ENCODE measurements around the gene PTOV1. TPM values are rescaled to one million over a fixed set of nuclear protein-coding genes. Genes with fewer than 3 reads are reported as not detected.

The PTOV1 gene
- polyA plus RNA-seq, 6 donors from 2014 or later: 46.1 to 98.3 (median 60.3) TPM

DNA sequence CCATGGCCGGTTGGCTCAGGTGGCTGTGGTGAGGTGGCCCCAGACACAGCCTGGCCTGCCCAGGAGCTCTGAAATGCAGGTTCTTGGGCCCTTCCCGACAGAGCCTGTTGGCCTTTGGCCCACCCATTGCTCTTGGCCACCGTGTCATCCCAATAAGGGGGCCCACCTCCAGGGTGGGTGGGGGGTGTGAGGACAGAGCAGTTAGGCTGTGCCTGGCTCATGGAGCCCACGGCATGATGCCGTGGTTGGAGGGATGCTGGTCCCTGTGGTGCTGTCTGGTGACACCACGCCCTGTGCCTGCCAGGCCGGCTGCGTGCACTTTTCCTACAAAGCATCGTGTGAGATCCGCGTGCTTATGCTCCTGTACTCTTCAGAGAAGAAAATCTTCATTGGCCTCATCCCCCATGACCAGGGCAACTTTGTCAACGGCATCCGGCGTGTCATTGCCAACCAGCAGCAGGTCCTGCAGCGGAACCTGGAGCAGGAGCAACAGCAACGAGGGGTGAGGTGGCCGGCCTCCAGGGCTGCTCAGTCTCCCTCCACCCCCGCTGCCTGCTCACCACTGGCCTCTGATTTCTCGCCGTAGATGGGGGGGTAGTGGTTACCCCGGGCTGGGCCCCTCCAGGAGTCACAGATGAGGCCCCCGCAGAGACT, 8.8 kb downstream of the PTOV1 start:
- Mint-ChIP-seq H3K9me3 (peaks cover 0 to 2% (median 0%) of the 10 kb centered on the region in 7 donors), H3K4me1 (peaks cover 7 to 16% (median 13%) of the 10 kb centered on the region in 3 donors), H3K36me3 (peaks cover 0 to 9% of the 10 kb centered on the region in 2 donors), H3K27ac (no peak overlapping the region), H3K27me3 (no peaks in the 10 kb centered on the region), H3K4me3 (no peak overlapping the region)
- no peak for DNase-seq
- no peak for ATAC-seq (ENCODE audit: low read depth in 2 of 2)

DNA sequence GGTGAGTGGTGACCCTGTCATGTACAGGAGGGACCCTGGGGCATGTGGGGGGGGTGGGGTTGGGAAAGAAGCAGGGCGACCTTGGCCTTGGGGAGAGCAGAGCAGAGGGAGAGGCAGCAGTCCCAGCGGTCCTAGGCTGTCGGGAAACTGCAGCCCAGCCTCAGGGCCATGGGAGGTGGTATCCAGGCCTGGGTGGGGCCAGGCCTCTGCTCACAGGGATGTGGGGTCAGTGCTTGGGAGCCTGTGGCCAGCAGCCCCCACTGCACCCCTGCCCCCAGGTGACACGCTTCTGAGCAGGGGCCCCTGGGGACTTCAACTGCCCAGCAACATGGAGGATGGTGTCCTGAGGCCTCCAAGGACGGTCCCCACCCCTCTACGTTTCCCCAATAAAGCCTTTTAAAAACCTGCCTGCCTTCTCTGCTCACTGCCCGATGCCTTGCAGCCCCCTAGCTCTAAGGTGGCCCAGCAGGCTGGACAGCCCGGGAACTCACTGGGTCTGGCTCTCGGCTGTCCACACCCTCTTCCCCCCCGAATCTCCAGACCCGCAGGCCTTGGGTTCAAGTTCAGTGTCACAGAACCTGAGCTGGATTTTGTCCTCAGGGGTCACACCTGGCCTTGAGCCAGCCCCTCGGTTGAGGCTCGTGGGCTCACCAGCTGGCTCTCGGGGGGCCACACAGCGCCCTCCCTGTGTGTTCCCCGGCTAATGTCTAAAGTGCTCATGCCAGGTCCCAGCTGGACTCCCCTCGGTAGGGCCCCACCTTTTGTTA, 9.6 kb downstream of the PTOV1 start:
- peak in 1 of 2 donors; percentile 16 for ATAC-seq (ENCODE audit: low read depth in 2 of 2)
- H3K27me3 Mint-ChIP-seq: no peaks in the 10 kb centered on the region
- no peak overlapping the region for H3K27ac Mint-ChIP-seq
- H3K4me3 Mint-ChIP-seq: no peak overlapping the region
- H3K9me3 Mint-ChIP-seq: peaks cover 0 to 2% (median 0%) of the 10 kb centered on the region in 7 donors
- no peak for DNase-seq
- peaks cover 0 to 9% of the 10 kb centered on the region in 2 donors for H3K36me3 Mint-ChIP-seq
- H3K4me1 Mint-ChIP-seq: peaks cover 12 to 19% (median 14%) of the 10 kb centered on the region in 3 donors

GRCh38 chr19:49861107-49861506, 10.1 kb downstream of the PTOV1 start:
- H3K36me3 Mint-ChIP-seq: peaks cover 0 to 9% of the 10 kb centered on the region in 2 donors
- DNase-seq (no peak), ATAC-seq (ENCODE audit: low read depth in 2 of 2) (no peak)
- peaks cover 17 to 25% (median 18%) of the 10 kb centered on the region in 3 donors for H3K4me1 Mint-ChIP-seq
- no peak overlapping the region for H3K27ac Mint-ChIP-seq
- H3K9me3 Mint-ChIP-seq: peaks cover 0 to 2% (median 0%) of the 10 kb centered on the region in 7 donors
- H3K27me3 Mint-ChIP-seq: no peaks in the 10 kb centered on the region
- no peak overlapping the region for H3K4me3 Mint-ChIP-seq

DNA sequence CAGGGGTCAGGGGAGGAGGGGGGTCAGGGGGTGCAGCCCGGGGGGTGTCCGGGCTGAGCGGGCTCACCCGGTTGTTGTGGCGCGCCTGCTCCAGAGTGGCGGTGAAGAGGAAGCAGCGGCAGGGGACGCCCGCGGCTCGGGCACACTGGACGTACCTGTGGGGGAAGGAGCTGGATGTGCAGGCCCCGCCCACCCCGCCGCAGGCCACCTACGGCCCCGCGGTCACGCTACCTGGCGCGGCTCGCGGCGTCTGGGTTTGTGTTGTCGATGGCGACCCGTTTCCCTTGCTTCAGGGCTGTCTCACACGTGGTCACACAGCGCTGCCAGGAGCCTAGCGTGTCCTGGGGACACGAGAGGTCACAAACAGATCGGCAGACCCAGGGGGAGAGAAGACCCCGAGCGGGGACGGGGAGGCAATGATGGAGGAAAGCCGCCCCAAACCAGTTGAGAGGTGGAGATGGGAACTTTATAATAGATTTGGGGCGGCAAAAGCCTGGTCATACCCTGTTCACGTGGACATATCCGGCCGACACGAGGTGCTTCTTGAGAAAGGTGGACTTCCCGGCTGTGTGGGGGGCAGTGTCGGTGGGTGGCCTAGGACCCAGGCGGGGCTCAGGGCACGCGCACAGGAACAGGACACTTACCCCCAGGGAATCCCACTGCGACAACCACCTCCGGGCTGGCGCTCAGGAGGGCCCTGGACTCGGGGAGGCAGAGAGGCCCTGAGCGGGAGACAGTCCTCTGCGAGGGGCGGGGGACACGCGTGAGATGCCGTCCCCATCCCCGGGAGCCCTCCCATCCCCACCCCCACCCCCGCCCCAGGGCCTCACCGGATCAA, 10.8 kb downstream of the PTOV1 start:
- H3K27me3 Mint-ChIP-seq: no peaks in the 10 kb centered on the region
- peaks cover 23 to 31% (median 25%) of the 10 kb centered on the region in 3 donors for H3K4me1 Mint-ChIP-seq
- H3K9me3 Mint-ChIP-seq: peaks cover 0 to 2% (median 0%) of the 10 kb centered on the region in 7 donors
- peaks cover 0 to 9% of the 10 kb centered on the region in 2 donors for H3K36me3 Mint-ChIP-seq
- DNase-seq (no peak), ATAC-seq (ENCODE audit: low read depth in 2 of 2) (no peak)
- H3K4me3 Mint-ChIP-seq: peak overlapping the region in 1 of 8 donors; percentile 21
- H3K27ac Mint-ChIP-seq: no peak overlapping the region

DNA sequence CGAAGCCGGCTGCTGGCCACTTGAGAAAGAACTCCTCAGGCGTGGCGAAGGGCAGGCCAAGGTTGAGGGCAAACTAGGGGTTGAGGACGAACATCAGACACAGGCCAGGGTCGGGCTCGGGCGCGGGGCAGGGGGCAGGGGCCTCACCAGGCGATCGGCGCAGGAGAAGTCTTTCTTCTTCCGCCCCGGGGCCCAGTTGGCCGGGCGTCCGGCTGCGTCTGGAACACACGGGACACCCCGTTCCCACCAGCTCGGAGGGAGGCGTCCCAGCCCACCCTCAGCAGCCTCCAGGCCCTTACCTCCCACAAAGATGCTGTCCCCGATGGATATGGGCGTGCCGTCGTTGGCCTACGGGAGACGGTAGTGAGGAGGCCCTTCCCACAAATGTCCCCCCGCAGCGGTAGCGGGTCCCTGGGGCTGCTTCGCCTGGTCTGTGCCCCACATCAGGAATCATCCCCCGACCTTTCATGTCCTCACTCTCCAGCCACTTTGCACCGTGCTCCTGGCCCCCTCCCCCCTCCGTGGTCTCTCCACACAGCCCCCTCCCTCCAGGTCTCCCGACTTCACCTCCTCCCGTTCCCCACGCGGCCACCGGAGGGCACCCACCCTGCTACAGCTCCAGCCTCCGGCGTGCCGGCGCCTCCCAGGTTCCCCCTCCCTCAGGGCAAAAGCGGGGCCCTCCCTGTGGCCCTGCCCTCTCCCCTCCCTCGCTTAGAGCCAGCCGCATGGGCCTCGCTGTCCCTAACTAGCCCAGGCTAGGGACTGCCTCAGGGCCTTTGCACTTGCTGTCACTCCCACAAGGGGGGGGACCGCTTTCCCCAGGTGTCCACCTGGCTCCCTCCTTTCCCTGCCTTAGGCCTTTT, 11.7 kb downstream of the PTOV1 start:
- ATAC-seq (ENCODE audit: low read depth in 2 of 2): no peak
- Mint-ChIP-seq H3K9me3 (peaks cover 0 to 2% (median 0%) of the 10 kb centered on the region in 7 donors), H3K27me3 (no peaks in the 10 kb centered on the region), H3K36me3 (peaks cover 0 to 9% of the 10 kb centered on the region in 2 donors), H3K4me1 (peaks cover 30 to 36% (median 30%) of the 10 kb centered on the region in 3 donors), H3K27ac (peak overlapping the region in 2 of 6 donors; percentile 48 to 50), H3K4me3 (peak overlapping the region in 1 of 8 donors; percentile 47)
- DNase-seq: no peak

- Mint-ChIP-seq H3K4me1 (peaks cover 33 to 44% (median 37%) of the 10 kb centered on the region in 3 donors), H3K27me3 (no peaks in the 10 kb centered on the region), H3K9me3 (peaks cover 0 to 2% (median 0%) of the 10 kb centered on the region in 7 donors), H3K4me3 (peak overlapping the region in 3 of 8 donors; percentile 6 to 47 (median 28)), H3K36me3 (peaks cover 0 to 9% of the 10 kb centered on the region in 2 donors), H3K27ac (peak overlapping the region in 4 of 6 donors; percentile 48 to 86 (median 54))
- ATAC-seq (ENCODE audit: low read depth in 2 of 2) (no peak), DNase-seq (no peak)
Observed at GRCh38 chr19:49863254-49863934, 12.4 kb downstream of the PTOV1 start.

- Mint-ChIP-seq H3K36me3 (peaks cover 0 to 9% of the 10 kb centered on the region in 2 donors), H3K9me3 (peaks cover 0 to 2% (median 0%) of the 10 kb centered on the region in 7 donors)
Observed at GRCh38 chr19:49863935-49864320, 13.0 kb downstream of the PTOV1 start.

DNA sequence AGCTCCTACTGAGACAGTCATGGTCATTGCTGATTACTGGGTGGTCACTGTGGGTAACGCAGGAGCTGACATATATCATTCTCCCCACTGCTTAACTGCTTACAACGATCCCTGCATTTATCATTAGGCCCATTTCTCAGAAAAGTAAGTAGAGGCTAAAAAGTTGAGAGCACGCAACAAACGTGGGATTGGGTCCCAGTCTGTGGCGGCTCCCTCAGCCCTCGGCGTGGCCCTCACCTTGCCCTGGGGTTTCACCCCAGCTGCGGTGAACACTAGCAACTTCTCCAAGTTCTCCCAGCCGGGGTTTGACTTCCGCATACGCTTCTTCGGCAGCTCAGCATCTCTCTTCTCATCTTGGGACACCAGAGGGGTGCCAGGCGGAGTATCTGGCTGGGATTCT, 13.9 kb downstream of the PTOV1 start:
- ATAC-seq (ENCODE audit: low read depth in 2 of 2) (no peak), DNase-seq (no peak)
- Mint-ChIP-seq H3K27me3 (no peaks in the 10 kb centered on the region), H3K4me1 (peaks cover 33 to 49% (median 37%) of the 10 kb centered on the region in 3 donors), H3K36me3 (peaks cover 0 to 9% of the 10 kb centered on the region in 2 donors), H3K27ac (peak overlapping the region in 1 of 6 donors; percentile 85), H3K4me3 (peak overlapping the region in 1 of 8 donors; percentile 8), H3K9me3 (peaks cover 0 to 2% (median 0%) of the 10 kb centered on the region in 7 donors)

More at GRCh38 chr19:49863935-49864320, 13.0 kb downstream of the PTOV1 start:
- DNase-seq (no peak), ATAC-seq (ENCODE audit: low read depth in 2 of 2) (no peak)
- Mint-ChIP-seq H3K4me3 (peak overlapping the region in 3 of 8 donors; percentile 28 to 47 (median 40)), H3K4me1 (peaks cover 33 to 49% (median 37%) of the 10 kb centered on the region in 3 donors), H3K27ac (peak overlapping the region in 2 of 6 donors; percentile 18 to 39), H3K27me3 (no peaks in the 10 kb centered on the region)

GRCh38 chr19:49866933-49867782, 16.2 kb downstream of the PTOV1 start, which contains the start of gene PNKP:
Gene PNKP, minus strand, starts transcription at chr19:49867576. Its CDS starts 372 bp downstream, at chr19:49867204.
- DNase-seq (peak; percentile 90), ATAC-seq (ENCODE audit: low read depth in 2 of 2) (peak; percentile 53 to 56)
- Mint-ChIP-seq H3K27me3 (no peaks in the 10 kb centered on the region), H3K4me1 (peaks cover 36 to 66% (median 53%) of the 10 kb centered on the region in 3 donors), H3K36me3 (peaks cover 0 to 9% of the 10 kb centered on the region in 2 donors), H3K9me3 (peaks cover 0 to 2% (median 0%) of the 10 kb centered on the region in 7 donors), H3K4me3 (peak within 1 kb of the TSS in 1 of 8 donors; percentile 99), H3K27ac (peak within 1 kb of the TSS in 3 of 6 donors; percentile 100)

DNA sequence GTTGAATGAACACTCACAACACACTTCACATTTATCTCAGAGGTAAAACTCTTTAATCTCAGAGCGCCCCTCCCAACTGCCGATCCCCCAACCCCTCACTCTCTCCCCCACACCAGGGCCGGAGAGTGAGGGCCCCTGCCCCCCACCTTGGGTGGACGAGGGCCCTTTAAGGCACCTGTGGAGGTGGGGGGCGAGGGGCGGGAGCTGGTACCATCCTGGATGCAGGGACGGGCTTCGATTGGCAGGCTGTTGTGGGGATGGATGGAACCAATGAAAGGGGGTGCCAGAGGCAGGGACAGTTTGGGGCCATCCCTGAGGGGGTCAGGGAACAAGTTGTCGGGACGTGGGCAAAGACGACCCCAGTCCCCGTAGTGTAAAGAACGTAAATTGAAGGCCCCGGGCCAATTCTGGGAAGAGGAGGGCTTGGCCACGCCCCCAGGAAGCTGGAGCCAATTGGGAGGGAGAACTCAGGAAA, 18.1 kb downstream of the PTOV1 start:
- H3K27ac Mint-ChIP-seq: peak overlapping the region in 1 of 6 donors; percentile 100
- ATAC-seq (ENCODE audit: low read depth in 2 of 2) (peak in 1 of 2 donors; percentile 2), DNase-seq (no peak)
- H3K4me3 Mint-ChIP-seq: no peak overlapping the region
- H3K27me3 Mint-ChIP-seq: no peaks in the 10 kb centered on the region
- no peaks in the 10 kb centered on the region for H3K36me3 Mint-ChIP-seq
- peaks cover 0 to 2% (median 0%) of the 10 kb centered on the region in 7 donors for H3K9me3 Mint-ChIP-seq
- peaks cover 30 to 62% (median 46%) of the 10 kb centered on the region in 3 donors for H3K4me1 Mint-ChIP-seq

All from naive B cell (primary cell).